ENCODE measurements around the gene ALDH1A1.

ALDH1A1 gene

DNA sequence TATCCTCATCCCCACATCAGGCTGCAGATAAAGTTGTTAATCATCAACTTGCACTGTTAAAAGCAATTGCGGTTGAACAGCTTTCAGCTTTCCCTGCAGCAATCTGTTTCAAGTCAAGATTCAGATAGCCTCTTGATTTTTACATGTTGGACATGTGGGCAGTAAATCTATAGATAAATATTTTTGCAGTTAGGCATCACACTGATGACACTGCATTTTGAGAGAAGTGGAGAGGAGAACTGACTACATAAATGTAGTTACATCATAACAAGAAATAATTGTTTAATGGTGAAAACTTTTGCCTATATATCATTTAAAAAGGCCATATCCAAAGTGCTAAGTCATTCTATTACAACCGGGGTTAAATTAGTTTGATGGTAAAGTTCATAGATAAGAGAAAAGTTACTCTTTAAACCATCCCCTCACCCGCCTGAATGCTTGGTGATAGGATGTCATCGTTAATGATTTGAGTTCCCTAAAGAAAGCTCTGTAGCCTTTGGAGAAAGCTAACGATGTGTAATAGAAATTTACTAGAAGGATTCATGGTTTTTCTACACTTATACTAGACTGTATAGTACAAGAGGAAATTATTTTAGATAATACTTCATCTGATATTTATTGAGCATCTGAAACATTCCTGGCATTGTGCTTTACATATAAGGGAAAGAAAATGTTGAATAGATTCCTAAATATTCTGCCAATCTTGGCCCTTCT, 30.8 kb upstream of the ALDH1A1 start:
- no peak for TF ChIP-seq GATA2 (IDR thresholded peaks at IDR 0.05; ENCODE audit: low read depth, low read length)
- TF ChIP-seq GATA3 (IDR thresholded peaks at IDR 0.05; ENCODE audit: low read depth, low read length), result no peak

GRCh38 chr9:72983056-72983455, 30.2 kb upstream of the ALDH1A1 start:
- TF ChIP-seq GATA3 (IDR thresholded peaks at IDR 0.05; ENCODE audit: low read depth, low read length) (no peak), GATA2 (IDR thresholded peaks at IDR 0.05; ENCODE audit: low read depth, low read length) (no peak)

GRCh38 chr9:72982146-72982799, 29.4 kb upstream of the ALDH1A1 start:
- TF ChIP-seq GATA2 (IDR thresholded peaks at IDR 0.05; ENCODE audit: low read depth, low read length), result no peak
- TF ChIP-seq GATA3 (IDR thresholded peaks at IDR 0.05; ENCODE audit: low read depth, low read length), result no peak

GRCh38 chr9:72981433-72981832, 28.6 kb upstream of the ALDH1A1 start:
- TF ChIP-seq GATA3 (IDR thresholded peaks at IDR 0.05; ENCODE audit: low read depth, low read length) (no peak), GATA2 (IDR thresholded peaks at IDR 0.05; ENCODE audit: low read depth, low read length) (no peak)

GRCh38 chr9:72980600-72981265, 27.9 kb upstream of the ALDH1A1 start:
- no peak for TF ChIP-seq GATA2 (IDR thresholded peaks at IDR 0.05; ENCODE audit: low read depth, low read length)
- TF ChIP-seq GATA3 (IDR thresholded peaks at IDR 0.05; ENCODE audit: low read depth, low read length), result no peak; the same call in 1 of the 2 replicates

GRCh38 chr9:72980183-72980582, 27.3 kb upstream of the ALDH1A1 start:
- TF ChIP-seq GATA2 (IDR thresholded peaks at IDR 0.05; ENCODE audit: low read depth, low read length) (no peak), GATA3 (IDR thresholded peaks at IDR 0.05; ENCODE audit: low read depth, low read length) (no peak)

DNA sequence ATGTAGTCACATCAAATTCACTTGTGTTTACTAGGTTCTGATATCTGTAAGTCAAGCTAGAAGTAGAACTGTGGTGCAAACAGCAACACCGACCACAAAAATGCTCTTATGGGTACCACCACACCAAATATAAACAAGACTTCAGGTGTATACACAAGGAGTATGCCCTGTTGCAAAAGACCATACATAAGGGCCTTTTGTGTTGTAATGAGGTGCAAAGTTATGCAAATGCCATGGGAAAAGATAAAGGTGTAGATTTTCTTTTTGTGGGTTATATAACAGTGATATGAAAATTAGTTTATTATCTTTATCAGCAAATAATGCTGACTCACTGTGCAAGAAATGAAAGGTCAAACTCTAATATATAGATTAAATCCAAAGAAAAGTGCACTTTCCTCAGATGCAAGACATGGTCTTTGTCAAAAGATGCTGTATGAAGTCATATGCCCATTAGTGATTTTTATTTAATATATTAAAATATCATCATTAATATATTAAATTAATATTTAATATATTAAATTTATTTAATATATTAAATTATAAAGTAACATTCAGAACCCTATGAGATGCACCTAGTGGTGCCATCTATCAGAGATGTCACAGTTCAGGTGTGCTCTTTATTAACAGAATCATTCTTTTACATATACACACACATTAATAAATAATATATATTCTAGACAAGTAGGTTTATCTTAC, 26.7 kb upstream of the ALDH1A1 start:
- TF ChIP-seq GATA3 (IDR thresholded peaks at IDR 0.05; ENCODE audit: low read depth, low read length) (no peak), GATA2 (IDR thresholded peaks at IDR 0.05; ENCODE audit: low read depth, low read length) (no peak)

DNA sequence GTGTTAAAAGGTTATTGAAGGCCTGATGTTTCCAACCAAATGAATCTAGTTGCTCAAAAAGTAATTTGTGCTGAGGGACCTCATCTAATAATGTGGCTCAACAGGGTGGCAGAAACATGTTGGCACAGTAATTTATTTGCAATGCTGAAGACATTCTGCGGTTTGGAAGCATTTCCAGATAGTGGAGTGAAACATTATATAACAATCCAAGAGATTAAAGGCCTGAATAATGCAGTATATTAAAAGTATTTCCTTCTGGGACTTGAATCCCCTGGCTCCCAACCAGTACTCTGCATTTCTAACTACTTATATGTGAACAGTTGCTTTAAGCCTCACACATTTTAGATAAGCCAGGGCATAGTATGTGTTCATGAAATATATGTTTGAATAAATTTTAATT, 25.9 kb upstream of the ALDH1A1 start:
- TF ChIP-seq GATA3 (IDR thresholded peaks at IDR 0.05; ENCODE audit: low read depth, low read length) (no peak), GATA2 (IDR thresholded peaks at IDR 0.05; ENCODE audit: low read depth, low read length) (no peak)

DNA sequence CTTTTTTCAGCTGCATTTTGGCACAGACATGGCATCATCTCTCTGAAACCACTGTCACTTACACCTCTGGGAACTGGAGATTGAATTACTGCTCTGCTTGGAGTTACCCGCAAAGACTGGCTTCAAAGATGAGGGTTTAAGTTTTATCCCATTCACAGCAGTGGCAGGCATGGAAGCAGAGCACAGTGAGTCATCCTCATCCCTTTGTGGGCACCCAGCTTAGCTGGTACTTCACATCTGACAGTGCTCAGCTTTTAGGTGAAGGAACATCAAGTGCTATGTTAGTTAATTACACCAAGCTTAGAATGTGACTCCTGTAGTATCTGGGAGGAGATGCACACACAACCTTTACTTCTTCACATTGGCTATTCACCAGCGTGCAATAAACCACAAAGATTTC, 24.8 kb upstream of the ALDH1A1 start:
- TF ChIP-seq GATA3 (IDR thresholded peaks at IDR 0.05; ENCODE audit: low read depth, low read length) (no peak), GATA2 (IDR thresholded peaks at IDR 0.05; ENCODE audit: low read depth, low read length) (no peak)

GRCh38 chr9:72974501-72974900, 21.6 kb upstream of the ALDH1A1 start:
- TF ChIP-seq GATA2 (IDR thresholded peaks at IDR 0.05; ENCODE audit: low read depth, low read length) (no peak), GATA3 (IDR thresholded peaks at IDR 0.05; ENCODE audit: low read depth, low read length) (no peak)

DNA sequence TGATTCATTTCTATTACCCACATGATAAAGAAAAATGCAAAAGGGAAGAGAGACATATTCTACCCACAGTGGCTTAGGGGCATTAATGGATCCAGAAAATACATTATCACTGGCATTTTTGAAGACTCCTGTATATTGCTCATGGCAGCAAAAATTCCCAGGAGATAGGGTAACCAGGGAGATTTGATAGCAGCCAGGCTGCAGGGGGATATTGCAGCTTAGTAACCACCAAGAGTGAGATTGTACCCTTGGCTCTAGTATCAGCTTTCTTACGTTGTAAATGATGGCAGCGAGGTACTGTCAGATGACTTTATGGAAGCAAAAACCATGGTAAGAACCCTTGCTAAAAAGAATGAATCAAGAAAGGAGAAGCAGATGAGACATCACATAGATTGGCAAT, 19.8 kb upstream of the ALDH1A1 start:
- TF ChIP-seq GATA2 (IDR thresholded peaks at IDR 0.05; ENCODE audit: low read depth, low read length) (no peak), GATA3 (IDR thresholded peaks at IDR 0.05; ENCODE audit: low read depth, low read length) (no peak)

DNA sequence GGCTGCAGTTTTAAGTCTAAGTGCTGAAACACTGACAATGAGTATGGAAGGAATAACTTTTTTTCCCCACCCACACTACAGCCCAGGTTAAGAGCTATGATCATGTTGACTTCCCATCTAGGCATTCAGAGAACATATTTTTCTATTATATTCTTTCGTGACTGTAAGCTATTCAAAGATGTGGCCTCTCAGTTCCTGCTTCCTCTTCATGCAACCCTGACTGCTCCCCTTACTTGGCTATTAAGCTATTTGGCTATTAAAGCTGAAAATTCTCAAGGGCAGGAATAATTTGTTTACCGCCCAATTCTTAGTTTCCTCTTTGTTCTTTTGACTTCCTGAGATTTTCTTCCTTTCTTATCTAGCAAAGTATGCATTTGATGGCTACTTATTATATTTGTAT, 18.6 kb upstream of the ALDH1A1 start:
- TF ChIP-seq GATA3 (IDR thresholded peaks at IDR 0.05; ENCODE audit: low read depth, low read length) (no peak), GATA2 (IDR thresholded peaks at IDR 0.05; ENCODE audit: low read depth, low read length) (no peak)

DNA sequence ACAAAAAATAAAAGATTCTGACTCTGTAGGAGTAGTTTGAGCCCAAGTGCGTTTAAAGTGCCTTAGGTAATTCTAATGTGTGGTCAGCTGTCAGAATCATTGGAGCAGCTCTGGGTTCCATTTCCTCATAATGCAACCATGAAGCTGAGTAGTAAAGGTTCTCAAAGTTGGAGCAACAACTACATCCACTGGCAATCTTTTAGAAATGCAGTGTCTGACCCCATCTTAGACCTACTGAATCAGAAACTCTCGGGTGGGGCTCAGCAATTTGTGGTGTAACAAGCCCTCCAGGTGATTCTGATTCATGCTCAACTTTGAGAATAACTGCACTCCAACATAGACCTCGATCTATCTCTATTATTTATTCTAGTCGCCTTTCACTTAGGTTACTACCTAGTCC, 7.6 kb upstream of the ALDH1A1 start:
- TF ChIP-seq GATA3 (IDR thresholded peaks at IDR 0.05; ENCODE audit: low read depth, low read length) (no peak), GATA2 (IDR thresholded peaks at IDR 0.05; ENCODE audit: low read depth, low read length) (no peak)

Measured in SH-SY5Y (cell line).